ENCODE measurements around the gene ZNF438.

ZNF438 gene

GRCh38 chr10:31017534-31018355 lies 13.9 kb downstream of the ZNF438 start:
- DNase-seq (ENCODE audit: extremely low read depth, low read depth) = no peak
- TF ChIP-seq CTCF (IDR thresholded peaks at IDR 0.05; ENCODE audit: low read depth, low read length, missing control alignments) = no peak
- H3K4me3 ChIP-seq (replicated peaks; ENCODE audit: low read depth, low read length) = no peak overlapping the region

GRCh38 chr10:31014161-31014875 lies 17.3 kb downstream of the ZNF438 start:
- H3K4me3 ChIP-seq (replicated peaks; ENCODE audit: low read depth, low read length) = no peak overlapping the region
- no peak for DNase-seq (ENCODE audit: extremely low read depth, low read depth)
- TF ChIP-seq CTCF (IDR thresholded peaks at IDR 0.05; ENCODE audit: low read depth, low read length, missing control alignments) = no peak

GRCh38 chr10:31013331-31013730 lies 18.3 kb downstream of the ZNF438 start:
- no peak for DNase-seq (ENCODE audit: extremely low read depth, low read depth)
- TF ChIP-seq CTCF (IDR thresholded peaks at IDR 0.05; ENCODE audit: low read depth, low read length, missing control alignments) = no peak

GRCh38 chr10:31011665-31012022 lies 20.0 kb downstream of the ZNF438 start:
- no peak for TF ChIP-seq CTCF (IDR thresholded peaks at IDR 0.05; ENCODE audit: low read depth, low read length, missing control alignments)
- peak; percentile 70 for DNase-seq (ENCODE audit: extremely low read depth, low read depth)
- H3K4me3 ChIP-seq (replicated peaks; ENCODE audit: low read depth, low read length) = no peak overlapping the region

More at GRCh38 chr10:31013331-31013730, 18.3 kb downstream of the ZNF438 start:
- H3K4me3 ChIP-seq (replicated peaks; ENCODE audit: low read depth, low read length) = no peak overlapping the region

GRCh38 chr10:31011017-31011664 lies 20.5 kb downstream of the ZNF438 start:
- H3K4me3 ChIP-seq (replicated peaks; ENCODE audit: low read depth, low read length) = no peak overlapping the region
- no peak for TF ChIP-seq CTCF (IDR thresholded peaks at IDR 0.05; ENCODE audit: low read depth, low read length, missing control alignments)
- no peak for DNase-seq (ENCODE audit: extremely low read depth, low read depth)

GRCh38 chr10:31010062-31010461 lies 21.6 kb downstream of the ZNF438 start:
- TF ChIP-seq CTCF (IDR thresholded peaks at IDR 0.05; ENCODE audit: low read depth, low read length, missing control alignments) = no peak
- H3K4me3 ChIP-seq (replicated peaks; ENCODE audit: low read depth, low read length) = no peak overlapping the region
- no peak for DNase-seq (ENCODE audit: extremely low read depth, low read depth)

Measured in HFF-Myc (cell line).